Fibroblast of skin of abdomen (primary cell): ENCODE measurements around the gene GHRHR.
A peak's percentile ranks its signal among the peaks of the same experiment; 100 is the strongest.

ENCODE experiments used
- DNase-seq: peaks from one replicate; pipeline ENCODE4 v3.0.0-alpha.2; 2013

GHRHR gene

DNA sequence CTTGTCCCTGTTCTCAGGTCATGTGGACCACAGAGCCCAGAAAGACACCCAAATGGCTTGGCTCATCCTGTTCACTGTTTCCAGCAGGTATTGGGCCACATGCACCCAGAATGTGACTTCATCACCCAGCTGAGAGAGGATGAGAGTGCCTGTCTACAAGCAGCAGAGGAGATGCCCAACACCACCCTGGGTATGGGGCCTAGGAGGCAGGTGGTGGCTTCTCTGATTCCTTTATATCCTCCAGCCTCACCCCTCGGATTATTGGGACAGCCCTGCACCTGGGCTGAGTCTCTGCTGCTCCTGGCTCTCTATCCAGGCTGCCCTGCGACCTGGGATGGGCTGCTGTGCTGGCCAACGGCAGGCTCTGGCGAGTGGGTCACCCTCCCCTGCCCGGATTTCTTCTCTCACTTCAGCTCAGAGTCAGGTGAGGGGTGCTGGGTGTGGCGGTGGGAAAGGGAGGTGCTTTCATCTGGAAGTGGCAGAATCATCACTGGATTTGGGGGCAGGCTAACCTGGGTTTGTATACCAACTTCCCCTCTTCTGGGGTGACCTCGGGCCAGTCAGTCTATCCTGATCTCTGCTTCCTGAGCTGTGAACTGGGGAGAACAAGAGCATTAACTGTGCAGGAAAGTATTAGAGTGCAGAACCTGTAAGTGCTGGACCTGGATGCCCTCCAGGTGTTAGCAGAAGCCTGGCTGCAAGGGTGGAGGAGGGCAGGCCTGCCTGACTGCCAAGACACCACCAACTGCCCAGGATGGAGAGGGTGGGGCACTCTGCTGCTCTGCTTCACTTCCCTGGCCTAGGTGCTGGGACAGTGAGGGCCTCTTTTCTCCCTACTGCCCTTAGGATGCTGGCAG lies 5.2 kb downstream of the GHRHR start:
- no peak for DNase-seq

DNA sequence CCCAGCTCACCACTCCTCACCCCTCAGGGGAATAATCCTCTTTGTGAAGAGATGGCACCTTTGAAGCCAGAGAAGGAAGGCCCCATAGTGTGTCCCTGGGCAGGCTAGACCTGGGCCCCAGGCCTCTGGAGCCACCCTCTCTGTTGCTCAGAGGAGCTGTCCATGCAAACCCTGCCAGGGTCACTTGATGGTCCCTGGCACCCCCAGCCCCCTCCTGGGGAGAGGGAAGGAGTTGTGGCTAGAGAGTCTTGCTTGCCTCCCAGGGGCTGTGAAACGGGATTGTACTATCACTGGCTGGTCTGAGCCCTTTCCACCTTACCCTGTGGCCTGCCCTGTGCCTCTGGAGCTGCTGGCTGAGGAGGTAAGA lies 5.8 kb downstream of the GHRHR start:
- no peak for DNase-seq

DNA sequence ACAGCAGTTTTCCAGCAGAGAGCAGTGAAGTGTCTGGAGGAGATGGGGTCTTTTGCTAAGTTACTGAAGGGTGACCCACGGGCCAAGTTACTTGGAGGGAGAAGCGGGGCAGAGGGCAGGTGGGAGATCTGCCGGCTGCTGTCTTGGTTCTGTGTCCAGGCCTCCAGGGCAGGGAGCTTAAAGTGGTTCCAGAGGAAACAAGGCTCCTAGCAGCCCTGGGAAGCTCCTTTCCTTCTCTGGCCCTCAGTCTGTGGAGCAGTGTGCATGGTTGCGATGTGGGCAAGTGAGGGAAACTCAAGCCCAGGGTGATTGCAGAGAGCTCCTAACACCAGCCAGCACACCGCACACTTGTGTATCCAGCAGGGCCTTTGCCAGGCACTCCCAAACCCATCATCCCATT lies 6.3 kb downstream of the GHRHR start:
- no peak for DNase-seq

DNA sequence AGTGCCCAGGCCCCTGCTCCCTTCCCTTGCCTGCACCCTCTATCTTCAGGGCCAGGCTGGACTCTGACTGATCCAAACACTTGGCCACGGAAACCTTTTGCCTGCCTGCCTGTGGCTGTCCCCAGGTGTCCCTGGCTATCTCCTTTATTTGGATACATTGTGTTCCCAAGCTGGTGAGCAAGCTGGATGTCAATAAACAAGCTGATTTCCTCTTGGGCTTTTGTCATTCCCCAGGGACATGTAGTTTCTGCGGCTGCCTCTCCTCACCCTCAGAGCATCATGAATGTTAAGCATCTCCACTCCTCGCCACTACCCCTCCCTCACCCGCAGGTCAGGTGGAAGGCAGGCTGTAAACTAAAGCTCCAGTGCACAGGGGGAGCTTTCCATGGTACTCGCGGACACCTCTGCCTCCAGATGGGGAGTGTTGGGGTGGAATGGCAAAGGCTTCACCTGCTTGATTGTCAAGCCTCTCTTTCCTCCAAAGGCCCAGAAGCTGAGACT lies 6.9 kb downstream of the GHRHR start:
- no peak for DNase-seq

DNA sequence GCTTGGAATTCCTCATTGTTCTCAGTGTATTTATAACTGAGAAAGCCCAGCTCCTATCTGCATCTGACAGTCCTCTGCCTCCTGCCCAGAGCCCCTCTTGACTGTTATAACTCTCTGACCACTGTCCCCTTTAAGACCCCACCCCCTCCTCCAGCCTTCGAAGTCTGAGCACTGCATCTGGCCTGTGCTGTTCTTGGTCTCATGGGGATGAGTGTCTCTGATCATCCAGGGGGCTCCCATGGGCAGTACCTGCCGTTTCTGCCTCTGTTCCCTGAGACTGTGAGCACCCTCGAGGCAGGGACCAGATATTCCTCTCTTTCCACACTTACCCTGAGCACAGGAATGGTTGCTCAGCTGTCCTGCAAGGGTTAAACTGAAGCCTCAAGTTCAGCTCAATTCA lies 7.7 kb downstream of the GHRHR start:
- no peak for DNase-seq

DNA sequence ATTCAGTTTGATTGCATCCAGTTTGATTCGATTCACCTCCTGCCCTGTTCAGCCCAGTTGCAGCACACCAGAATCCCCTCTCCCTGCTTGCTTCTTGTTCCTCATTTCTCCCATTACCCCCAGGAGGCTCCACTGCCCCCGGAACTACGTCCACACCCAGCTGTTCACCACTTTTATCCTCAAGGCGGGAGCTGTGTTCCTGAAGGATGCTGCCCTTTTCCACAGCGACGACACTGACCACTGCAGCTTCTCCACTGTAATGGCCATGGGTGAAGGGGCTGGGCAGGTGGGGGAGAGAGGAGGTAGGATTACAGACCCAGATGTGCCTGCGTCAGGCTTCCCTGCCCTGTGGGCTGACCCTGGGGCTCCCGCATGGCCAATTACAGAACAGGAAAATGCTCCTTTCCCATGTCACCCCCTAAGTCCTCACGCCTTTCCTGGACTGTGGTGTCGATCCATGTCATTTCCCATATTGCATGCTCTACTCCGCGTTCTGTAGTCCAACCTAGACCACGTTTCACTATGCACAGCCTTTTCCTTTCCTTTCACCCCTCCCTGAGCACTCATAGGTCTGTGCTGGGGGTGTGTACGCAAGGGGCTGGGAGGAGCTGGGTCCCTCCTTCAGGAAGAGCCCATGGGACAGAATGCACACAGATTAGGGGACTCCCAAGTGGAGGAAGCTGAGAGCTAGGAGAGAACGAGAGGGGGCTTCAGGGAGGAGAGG lies 8.2 kb downstream of the GHRHR start:
- DNase-seq, result no peak

DNA sequence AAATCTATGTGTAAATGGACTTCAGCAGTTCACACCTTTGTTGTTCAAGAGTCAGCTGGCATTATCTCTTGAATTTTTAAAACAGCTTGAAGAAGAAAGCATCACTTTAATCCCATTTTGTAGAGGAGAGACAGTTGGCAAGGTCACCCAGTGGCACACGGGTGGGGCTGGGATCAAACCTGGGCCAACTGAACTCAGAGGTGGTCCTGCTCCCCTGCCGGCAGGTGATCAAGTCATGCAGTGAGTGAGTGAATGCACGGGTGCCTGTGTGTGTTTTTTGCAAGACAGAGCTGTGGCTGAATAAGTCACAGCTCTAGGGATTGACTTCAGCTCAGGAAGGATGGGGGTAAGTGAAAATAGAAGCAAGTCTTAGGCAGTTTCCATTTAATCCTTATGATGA lies 9.5 kb downstream of the GHRHR start:
- DNase-seq, result no peak

DNA sequence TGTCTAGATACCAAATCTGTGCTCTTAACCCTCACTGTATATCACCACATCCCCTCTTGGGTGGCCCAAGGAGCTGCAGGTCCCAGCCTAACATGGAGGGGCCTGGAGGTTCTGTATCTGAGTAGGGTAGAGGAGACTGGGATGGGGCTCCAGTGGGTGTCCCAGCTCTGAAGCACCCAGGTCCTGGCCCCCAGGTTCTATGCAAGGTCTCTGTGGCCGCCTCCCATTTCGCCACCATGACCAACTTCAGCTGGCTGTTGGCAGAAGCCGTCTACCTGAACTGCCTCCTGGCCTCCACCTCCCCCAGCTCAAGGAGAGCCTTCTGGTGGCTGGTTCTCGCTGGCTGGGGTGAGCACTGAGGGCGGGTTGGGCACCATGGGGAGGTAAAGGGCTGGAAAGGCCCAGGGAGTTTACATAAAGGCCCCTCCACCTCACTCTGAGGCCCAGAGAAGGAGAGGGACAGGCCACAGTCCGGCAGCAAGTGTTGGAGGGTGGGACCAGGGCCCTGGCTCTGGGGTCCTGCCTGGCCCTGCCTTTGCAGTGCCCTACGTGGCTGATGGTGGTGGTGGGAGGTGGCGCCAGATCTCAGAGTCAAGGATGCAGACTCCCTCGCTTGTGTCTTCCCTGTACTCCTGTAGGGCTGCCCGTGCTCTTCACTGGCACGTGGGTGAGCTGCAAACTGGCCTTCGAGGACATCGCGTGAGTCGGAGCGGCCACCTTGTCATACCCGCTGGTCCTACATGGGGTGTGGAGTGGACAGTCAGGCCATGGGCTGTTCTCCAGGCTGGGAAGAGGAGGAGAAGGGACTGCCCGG lies 10.2 kb downstream of the GHRHR start:
- no peak for DNase-seq

DNA sequence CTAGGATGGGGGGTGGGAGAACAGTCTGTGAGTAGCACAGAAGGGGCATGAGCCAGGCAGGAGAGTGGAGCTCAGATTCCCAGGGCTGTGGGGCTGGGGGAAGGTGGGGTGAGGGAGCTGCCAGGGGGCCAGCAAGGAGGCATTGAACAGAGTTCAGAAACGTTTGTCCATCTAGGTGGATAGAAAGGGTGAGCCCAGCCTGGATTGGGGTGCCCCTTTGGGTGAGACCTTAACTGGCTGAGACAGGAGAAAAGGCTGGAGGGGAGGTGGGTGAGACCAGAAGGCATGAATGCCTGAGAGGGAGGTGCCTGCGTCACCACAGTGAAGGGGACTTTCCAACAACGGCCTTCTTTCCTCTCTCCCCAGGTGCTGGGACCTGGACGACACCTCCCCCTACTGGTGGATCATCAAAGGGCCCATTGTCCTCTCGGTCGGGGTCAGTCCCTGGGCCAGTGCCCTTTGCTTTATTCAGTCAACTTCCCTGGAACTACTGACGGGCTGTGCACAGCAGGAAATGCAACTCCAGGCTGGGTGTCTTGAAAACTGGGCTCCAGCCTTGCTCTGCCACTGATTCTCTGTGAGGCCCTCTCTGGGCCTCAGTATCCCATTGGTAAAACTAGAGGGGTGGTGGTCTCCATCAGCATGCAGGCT lies 11.0 kb downstream of the GHRHR start:
- peak; percentile 29 for DNase-seq

DNA sequence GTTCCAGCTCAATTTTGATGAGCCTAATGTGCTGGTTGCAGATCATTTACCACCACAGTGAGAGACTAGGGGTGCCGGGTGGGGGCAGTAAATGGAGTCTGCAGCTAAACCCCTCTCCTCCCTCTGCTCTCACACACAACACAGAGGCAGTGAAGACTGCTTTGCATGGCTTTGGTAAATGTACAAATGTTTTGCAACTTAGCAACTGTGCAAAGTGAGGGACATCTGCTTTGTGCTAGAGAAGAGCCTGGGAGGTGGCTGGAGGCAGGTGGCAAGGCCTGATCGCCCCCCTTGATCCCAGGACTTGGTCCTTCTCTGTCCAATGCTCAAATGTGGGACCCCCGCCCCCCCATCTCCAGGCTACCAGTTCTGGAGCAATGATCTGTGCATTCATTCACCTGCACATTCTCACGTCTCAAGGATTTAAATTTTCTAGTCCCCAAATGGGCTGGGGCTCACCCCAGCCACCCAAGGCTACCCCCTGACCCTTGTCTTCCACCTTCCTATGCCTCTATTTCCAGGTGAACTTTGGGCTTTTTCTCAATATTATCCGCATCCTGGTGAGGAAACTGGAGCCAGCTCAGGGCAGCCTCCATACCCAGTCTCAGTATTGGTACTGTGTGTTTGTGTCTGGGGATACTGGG lies 11.6 kb downstream of the GHRHR start:
- DNase-seq, result no peak

DNA sequence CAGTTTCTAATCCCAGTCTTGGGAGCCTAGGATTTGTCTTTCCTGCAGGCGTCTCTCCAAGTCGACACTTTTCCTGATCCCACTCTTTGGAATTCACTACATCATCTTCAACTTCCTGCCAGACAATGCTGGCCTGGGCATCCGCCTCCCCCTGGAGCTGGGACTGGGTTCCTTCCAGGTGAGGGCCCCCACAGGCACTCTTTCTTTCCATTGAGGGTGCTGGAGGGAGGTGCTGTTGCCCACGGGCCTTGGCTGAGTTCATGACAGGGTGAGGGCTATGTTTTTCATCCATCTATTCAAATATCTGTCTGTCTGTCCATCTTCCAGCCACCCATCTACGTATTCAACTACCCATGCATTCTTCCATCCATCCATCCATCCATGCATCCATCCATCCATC lies 12.6 kb downstream of the GHRHR start:
- DNase-seq, result no peak

DNA sequence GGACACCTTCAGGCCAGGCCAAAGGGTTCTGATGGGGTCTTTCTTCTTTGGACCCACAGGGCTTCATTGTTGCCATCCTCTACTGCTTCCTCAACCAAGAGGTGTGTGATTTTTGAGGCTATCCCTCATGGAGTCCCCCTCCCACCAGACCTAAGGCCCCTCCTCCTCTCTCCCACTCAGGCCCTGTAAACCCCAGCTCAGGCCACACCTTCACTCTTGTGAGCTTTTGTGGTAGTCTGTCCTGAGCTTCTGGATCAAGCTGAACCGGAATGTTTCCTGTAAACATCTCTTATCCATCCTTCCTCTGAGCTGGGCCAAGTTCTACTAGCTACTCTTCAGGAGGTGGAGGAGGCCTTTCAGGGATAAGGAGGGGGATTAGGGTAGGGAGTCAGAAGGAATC lies 13.5 kb downstream of the GHRHR start:
- no peak for DNase-seq

DNA sequence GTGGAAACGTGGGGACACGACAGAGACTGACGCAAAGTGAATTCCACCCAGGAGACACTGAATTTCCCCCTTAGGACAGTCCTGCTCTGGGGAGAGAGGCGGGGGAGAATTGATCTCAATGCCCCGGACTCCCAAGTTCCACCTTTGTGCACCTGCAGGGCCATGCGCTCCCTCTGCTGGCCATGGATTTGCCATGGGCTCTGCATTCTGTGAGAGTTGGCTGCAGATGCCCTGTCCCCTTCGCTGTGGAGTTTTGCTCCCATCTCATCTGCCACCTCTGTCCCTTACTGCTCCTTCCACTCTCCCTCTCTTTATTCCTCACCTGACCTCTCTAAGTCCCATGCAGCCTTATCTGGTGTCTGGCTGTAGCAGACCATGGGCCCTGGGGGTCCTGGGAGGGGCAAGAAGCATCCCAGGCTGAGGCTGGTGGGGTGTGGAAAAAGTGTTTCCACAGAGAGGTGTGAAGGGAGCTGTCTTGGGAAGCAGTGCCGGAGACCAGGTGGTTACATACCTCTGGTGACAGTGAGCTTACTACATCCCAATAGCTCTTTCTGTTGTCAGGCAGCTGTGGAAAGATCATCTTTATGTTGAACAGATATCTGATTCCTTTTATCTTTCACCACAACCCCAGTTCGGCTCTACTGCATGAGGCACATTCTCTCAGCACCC lies 14.3 kb downstream of the GHRHR start:
- DNase-seq, result peak; percentile 15

DNA sequence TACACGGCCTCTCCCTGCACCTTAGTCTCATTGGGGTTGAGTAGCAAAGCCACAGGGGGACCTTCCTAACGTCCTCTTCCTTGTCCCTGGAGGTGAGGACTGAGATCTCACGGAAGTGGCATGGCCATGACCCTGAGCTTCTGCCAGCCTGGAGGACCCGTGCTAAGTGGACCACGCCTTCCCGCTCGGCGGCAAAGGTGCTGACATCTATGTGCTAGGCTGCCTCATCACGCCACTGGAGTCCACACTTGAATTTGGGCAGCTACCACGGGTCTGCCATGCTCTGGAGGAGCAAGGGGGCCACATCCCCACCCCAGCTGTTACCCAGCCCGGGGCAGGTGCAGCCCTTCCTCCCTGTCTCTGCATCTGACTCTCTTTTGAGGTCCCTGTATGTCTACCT lies 15.3 kb downstream of the GHRHR start:
- no peak for DNase-seq

DNA sequence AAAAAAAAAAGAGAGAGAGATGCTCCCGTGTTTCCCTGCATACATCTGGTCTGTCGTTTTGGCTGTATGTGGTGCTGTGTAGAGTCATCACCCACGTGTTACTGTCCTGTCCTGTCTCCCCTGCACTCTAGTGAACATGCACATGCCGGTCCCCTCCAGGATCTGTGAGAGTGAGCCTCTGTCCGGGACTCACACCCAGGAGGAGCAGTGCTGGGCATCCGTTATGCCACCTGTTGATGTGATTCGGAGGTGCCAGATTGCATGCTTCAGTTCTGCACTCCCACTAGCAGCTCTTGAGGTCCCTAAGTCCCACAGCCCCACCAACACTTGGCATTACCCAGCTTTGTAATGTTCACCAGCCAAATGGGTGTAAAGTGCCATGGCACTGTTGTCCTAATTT lies 16.4 kb downstream of the GHRHR start:
- DNase-seq, result no peak

DNA sequence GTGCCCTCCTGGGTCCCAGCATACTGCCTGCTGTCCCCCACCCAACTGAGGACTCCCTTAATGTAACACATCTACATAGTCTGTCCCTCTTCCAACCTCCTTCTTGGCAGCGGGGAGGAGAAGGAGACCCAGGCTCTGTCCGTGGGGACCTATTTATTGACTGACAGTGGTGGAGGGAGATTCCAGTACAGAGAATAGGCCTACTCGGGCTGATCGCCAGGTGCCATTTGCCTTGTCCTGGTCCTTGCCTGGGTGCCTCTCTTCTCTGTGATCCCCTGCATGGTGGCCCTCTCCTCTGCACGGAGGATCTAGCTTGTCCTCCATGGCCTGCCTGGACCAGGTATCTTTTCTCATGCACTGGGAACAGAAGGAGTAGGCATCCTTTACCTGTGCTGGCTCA lies 17.0 kb downstream of the GHRHR start:
- no peak for DNase-seq

DNA sequence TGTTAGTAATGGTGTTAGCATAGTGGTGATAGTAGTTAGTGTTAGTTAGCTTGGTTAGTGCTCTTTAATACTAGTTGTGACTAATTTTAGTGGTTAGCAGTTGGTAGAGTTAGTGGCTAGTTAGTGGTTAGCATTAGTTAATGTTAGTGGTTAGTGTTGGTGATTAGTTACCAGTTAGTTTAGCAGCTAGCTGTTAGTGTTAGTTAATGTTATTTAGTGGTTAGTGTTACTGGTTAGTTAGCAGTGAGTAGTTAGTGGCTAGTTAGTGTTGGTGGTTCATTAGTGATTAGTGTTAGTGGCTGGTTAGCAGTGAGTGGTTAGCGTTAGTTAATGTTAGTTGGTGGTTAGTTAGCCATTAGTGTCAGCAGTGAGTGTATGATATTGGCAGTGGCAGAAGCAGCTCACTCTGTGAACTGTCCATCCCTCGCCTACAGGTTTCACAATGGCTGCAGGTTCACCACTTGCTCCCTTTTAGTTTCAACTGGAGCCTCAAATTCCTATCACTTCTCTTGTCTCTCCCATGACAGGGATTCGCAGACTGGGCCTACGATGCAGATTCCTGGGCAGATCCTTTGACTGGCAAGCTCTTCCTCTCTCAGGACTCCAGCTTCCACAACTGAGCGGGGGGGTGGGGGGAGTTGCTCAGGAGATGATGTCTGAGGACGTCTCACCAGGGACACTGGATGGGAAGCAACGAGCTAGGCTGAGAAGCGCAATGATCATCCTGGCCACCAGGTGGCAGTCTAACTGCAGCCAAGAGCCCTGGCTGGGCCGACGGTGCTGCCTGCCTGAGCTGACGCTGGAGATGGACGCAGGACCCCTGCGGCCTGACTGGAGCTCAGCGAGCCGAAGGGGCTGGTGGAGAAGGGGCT lies 19.5 kb downstream of the GHRHR start:
- peak; percentile 68 for DNase-seq

DNA sequence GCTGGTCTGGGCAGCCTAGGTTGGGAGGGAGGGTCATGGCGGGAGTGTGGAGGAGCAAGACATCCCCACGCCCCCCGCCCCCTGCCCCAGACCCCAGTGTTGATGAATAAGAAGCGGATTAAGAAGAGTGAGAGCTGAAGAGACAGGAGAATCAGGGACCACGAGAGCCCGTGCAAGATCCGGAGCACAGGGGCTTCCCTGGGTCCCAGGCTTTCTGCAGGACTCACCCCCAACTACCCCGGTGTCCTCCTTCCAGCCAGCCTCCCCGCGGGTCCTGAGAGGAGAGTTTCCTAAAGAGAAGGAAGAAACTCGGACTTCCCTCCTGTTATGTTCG lies 20.1 kb downstream of the GHRHR start:
- no peak for DNase-seq

DNA sequence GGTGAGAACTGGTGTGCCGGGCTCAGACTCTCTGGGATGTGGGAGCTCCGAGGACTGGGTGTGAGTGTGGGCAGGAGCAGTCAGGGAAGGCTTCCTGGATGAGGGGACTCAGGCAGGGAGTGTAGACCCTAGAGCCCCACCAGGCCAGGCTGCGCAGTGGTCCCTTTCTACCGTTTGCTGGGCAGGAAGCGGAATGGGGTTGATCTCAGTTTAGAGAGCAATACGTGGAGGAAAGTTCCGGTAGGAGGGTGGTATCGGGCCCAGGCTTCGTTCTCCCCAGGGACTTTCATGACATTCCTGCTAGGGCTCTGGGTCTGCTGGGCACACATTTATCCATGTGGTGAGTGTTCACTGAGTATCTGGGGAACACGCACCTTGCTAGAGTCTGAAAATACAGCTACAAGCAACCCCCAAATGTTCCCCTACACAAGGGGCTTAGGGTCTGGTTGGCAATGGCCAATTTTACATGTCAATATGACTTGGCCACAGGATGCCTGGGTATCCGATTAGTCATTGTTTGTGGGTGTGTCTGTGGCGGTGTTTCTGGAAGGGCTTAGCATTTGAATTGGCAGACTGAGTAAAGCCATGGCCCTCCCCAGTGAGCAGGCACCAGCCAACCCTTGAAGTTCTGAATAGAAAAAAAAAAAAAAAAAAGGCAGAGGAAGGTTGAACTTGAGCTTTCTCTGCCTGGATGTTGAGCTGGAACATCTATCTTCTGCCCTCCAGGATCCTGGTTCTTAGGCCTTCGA lies 20.8 kb downstream of the GHRHR start:
- no peak for DNase-seq

DNA sequence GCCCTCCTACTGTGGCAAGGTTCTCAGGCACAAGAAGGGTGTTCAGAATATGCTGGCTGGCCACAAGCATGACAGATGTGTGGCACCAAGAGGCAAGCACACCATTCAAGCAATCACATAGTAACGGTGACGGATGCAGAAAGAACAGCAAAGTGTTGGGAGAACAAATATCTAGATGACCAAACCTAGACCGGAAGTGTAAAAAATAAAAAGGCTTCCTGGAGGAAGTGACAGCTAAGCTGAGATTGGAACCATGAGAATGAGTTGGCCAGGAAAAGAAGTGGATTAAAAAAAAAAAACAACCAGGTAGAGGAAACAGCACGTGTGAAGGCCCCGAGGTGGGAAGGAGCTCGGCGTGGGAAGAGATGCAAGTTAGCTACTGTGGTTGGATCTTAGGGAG lies 22.0 kb downstream of the GHRHR start:
- no peak for DNase-seq
